DND-41 (cell line): ENCODE results near the gene PCDHGA5.

Source experiments
- CTCF ChIP-seq: IDR thresholded peaks from 2 replicates; pipeline ENCODE4 v1.5.1; 2012; ENCODE audit warnings: borderline replicate concordance, low read length, moderate library complexity, mild to moderate bottlenecking; ENCODE audit not compliant: poor library complexity, severe bottlenecking; ENCODE audit errors: extremely low read depth
- EZH2 ChIP-seq: IDR thresholded peaks from 3 replicates; pipeline ENCODE4 v1.6.1; 2012; ENCODE audit warnings: borderline replicate concordance, low read depth, mild to moderate bottlenecking, moderate library complexity, low read length, inconsistent platforms; ENCODE audit not compliant: severe bottlenecking

- no peak for TF ChIP-seq CTCF
- TF ChIP-seq EZH2, result no peak
These were observed 39.4 kb downstream of the PCDHGA5 start for GRCh38 chr5:141403387-141403786.
